Tongue (tissue), 2 donors: ENCODE measurements around the gene TRPV4. TPM values are rescaled to one million over a fixed set of nuclear protein-coding genes. Genes with fewer than 3 reads are reported as not detected.
A peak's percentile ranks its signal among the peaks of the same experiment; 100 is the strongest.
"Not testable (repeated sequence)": the region's sequence is repeated elsewhere in the genome, so short reads cannot be mapped to it uniquely, and the experiment has no call there.

ENCODE experiments used
- DNase-seq: peaks from one replicate; pipeline ENCODE4 v3.0.0-alpha.2; 2015
- total RNA-seq: library from RNA; depleted of rRNA; stranded (reverse); fragments of >200 nt; gene quantifications from one replicate; pipeline ENCODE4 v1.2.3, GENCODE V29; 2014

TRPV4 gene
- total RNA-seq, 1 donor from 2014 or later = 3.5 TPM

DNA sequence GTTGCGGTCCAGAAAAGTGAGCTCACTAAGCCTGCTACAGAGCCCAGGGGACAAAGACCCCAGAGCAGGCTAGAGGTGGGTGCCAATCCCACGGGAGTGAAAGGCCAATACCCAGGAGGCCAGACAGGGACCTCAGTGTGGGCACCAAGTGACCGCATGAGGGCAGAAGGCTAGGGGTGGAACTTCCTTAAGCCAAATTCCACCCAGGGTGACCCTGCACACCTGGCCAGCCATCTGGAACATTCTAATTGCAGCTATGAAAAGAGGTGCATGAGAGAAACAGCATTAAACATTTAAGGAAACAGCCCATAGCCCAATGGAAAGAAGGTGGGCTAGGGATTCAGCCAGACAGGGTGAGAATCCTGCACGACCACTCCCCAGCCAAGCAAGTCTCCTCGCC is 27.8 kb upstream of the TRPV4 start:
- no peak for DNase-seq

DNA sequence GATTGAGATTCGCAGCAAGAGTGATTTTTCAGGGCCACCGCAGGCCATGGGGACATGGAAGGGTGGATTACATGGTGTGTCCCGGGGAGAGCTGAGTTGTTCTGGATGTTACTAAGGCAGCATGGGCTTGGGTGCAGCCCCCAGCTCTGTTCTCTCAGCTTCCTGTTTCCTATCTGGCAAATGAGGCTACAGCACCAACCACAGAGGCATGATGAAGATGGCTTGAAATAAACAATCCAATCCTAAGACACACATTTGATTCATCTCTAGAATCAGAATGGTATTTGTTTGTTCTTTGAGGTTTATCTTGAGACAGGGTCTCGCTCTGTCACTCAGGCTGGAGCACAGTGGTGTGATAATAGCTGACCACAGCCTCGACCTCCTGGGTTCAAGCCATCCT is 25.6 kb upstream of the TRPV4 start:
- no peak for DNase-seq

DNA sequence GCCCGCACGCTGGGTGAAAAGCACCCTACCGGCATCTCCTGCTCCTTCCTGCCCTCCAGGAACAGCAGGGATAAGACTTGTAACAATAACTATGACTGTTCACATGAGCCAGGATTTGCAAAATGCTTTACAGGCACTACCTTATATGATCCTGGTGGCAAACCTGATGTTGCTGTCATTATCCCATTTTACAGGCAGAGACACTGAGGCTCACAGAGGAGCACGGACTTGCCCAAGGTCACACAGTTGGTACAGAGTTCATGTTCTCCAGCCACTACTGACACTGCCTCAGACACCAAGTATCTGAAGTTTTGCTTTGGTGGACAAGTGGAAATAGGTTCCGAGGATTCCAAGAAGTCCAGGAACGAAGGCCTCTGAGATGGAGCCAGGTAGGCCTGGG is 24.5 kb upstream of the TRPV4 start:
- DNase-seq = no peak

DNA sequence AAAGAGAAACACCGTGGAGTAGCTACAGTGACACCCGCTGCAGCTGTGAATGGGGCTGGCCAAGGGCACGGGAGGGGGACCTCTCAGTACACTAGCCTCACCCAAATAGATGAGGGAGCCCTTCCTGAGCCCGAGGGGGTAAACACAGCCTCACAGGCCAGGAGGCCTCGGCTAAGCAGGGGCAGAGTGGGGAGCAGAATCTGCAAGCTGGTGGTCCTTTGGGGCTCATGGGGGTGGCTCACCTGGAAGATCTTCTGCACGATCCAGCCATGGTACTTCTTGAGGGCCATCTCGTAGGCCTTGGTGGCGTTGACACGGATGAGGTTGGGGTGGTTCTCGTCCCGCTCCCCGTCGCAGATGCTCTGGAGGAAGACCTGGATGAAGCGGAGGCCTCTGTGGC is 22.2 kb upstream of the TRPV4 start:
- DNase-seq = no peak

DNA sequence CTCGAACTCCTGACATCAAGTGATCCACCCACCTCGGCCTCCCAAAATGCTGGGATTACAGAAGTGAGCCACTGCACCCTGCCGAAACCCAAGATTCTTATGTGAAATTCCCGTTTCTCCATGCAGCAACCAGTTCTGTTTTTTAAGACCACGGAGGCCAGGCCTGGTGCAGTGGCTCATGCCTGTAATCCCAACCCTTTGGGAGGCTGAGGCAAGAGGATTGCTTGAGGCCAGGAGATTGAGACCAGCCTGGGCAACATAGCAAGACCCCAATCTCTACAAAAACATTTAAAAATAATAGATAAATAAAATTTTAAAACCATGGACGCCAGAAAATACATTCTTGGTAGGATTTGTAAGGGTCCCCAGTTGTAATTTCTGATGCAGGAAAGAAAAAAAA is 17.3 kb upstream of the TRPV4 start:
- not testable (repeated sequence) for DNase-seq

DNA sequence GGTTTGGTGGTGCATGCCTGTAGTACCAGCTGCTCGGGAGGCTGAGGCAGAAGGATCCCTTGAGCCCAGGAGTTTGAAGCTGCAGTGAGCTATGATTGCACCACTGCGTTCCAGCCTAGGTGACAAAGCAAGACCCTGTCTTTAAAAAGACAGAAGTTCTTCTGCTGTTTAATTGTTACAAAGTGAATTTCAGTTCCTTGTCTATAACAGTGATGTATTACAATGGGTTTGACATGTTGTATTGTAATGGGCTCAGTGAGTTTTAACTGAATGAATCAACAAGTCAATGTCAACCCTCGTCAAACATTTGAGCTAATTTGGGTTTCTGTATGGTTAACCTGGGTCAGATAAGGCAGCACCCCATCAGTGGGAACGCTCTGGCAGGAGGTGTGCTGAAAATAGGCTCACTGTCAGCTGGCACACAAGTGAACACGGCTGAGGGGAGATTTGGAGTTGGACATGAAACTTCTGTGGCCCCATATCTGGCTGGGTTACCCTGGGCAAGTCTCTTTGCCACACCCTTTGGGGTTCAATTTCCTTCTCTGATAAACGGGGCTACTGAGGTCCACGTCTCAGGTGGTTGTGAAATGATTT is 14.0 kb upstream of the TRPV4 start:
- no peak for DNase-seq

DNA sequence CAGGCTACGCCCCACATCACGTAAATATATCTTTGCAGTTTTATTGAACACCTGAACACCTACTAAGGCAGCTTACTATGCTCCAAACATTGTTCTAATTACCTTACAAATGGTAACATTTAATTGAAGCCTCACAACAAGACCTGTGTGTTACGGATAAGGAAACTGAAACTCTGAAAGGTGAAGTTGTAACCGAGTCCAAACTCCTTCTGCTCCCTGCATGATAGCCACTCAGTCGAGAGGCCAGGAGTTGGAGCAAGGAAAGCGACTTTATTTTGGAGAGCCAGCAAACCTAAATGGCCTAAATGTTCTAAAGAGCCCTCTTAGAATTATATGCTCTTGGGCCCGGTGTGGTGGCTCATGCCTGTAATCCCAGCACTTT is 12.6 kb upstream of the TRPV4 start:
- DNase-seq = no peak

DNA sequence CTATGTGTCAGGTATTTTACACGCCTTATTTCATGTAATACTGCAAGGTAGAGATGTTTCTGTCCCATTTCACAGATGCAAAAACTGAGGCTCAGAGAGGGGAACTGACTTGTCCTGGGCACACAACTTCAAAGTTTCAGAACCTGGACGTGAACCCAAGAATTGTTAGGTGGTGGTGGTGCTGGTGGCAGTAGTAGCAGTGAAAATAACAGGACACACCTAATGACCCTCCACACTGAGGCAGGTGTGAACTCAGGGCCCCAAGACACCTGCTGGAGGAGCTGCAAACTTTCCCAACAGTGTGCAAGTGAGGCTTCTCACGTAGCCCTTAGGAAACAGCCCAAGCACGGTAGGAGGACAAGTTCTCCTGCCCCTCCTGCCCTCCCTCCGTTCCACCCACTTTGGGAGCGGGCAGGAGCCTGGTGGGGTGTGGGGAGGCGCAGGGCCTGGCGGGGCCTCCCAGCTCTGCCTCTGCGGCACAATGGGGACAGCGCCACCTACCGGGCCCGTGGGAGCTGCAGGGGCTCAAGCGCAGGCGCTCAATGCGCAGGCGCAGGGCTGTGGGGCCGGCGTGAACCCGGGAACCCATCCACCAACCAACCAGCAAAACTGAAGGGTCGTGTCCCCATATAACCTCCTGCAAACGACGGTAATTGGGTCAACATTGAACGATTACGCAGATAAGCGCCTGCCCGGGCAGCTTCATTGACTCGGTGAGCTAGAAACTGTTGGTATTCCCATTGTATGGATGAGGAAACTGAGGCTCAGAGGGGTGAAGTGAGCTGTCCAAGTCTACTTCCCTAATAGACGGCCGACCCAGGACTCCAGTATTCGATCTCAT is 12.0 kb upstream of the TRPV4 start:
- DNase-seq = peak; percentile 93

DNA sequence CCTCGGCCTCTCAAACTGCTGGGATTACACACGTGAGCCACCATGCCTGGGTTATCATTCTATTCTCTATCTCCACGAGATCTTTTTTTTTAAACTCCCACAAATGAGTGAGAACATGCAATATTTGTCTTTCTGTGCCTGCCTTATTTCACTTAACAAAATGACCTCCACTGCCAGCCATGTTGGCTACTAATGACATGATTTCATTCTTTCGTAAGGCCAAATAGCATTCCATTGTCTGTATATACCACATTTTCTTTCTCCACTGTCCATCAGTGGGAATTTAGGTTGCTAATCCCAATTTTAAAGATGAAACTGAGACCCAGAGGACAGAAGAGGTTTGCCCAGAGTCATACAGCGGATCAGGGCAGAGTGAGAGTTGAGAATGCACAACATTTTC is 10.9 kb upstream of the TRPV4 start:
- DNase-seq = no peak

DNA sequence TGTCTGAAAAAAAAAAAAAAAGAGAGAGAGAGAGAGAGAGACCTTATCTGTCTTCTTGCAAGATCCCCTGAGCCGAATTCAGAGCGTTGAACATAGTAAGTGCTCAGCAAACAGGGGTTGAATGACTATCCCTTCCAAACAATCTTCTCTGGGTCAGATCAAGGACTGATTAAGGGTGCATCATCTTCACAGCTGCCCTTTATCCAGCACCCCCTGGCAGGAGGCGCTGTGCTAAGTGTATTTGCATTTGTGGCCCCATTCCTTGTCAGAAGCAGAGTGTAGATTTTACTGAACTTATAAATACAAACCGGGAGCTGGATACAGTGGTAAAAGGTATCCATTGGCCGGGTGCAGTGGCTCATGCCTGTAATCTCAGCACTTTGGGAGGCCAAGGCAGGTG is 8.8 kb upstream of the TRPV4 start:
- DNase-seq = no peak

DNA sequence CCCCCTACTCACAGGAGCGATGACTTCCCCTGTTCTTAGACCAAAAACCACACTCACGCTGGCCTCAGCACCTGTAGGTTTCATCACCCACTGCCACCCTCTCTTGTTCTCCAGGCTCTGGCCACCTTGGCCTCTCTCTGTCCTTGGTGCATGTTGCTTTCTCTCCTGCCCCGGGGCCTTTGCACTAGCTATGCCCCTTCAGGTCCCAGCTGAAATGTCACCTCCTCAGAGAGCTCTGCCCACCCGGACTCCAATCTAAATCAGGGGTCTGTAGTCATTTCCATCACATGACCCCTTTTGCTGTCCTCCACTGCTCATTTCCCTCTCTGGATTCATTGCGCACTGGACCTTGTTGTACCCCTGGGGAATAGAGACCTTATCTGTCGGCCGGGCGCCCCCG is 8.2 kb upstream of the TRPV4 start:
- no peak for DNase-seq

DNA sequence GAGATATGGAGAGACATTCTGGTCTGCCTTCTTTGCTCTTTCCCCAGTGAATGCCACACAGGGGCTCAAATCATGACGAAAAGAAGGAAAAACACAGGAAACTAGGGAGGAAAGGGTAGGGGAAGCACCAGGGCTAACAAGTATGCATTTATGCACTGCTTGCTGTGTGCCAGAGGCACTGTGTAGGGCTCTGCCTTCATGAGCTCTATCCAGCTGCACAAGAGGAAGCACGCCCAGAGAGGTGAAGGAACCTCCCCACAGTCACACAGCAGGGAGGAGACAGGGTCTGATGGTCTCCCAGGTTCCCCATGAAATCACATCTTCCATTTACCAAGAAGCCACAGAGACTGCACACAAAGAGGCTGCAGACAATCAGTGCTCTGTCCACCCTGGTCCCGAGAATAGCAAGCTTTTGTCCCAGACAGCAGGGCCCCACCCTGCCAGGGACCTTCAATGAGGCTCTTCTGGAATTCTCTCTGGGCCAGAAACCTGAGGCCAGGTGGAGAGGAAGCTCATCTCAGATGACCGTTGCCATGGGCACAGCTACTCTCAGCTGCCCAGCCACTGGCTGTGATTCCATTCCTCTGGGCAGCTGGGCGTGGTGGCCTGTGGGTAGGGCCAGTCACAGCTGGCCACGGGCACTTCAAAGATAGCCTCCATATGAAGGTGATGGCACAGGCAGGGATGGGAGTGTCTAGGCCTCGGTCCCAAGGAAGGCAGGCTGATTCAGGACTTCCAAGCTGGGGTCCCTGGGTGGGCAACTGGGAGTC is 7.3 kb upstream of the TRPV4 start:
- DNase-seq = peak; percentile 35

DNA sequence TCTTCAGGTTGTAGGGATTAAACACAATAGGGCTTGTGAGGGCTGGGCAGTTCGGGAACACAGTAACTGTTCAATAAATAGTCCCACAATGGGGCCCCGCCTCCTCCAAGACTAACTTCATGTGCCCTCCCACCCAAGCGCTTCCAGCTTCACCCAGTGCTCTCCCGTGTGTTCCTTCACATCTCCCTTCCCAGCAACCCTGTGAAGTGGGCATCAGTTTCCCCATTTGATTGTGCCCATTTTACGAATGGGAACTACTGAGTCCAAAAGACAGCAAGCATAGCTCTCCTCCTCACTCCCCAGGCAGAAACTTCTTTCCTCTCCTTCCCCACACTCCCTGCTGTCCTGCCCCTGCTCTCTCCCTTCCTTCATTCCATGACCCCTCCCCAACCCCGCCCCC is 6.2 kb upstream of the TRPV4 start:
- DNase-seq = no peak

DNA sequence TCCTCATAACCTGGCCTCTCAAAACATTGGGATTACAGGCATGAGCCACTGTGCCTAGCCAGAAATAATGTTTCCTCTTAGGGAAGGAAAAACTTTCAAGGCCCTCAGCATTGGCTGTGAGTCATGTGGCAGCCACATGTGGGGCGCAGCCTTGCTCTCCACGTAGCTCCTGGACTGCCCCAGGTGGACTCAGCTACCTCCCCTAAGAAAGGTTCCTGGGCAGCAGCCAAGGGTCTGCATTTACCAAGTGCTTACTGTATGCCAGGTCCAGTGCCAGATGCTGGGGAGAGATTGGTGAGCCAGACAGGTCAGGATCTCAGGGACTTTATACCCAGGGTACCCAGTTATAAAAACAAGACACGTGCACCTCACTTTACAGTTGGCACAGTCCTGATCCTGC is 3.7 kb upstream of the TRPV4 start:
- no peak for DNase-seq

DNA sequence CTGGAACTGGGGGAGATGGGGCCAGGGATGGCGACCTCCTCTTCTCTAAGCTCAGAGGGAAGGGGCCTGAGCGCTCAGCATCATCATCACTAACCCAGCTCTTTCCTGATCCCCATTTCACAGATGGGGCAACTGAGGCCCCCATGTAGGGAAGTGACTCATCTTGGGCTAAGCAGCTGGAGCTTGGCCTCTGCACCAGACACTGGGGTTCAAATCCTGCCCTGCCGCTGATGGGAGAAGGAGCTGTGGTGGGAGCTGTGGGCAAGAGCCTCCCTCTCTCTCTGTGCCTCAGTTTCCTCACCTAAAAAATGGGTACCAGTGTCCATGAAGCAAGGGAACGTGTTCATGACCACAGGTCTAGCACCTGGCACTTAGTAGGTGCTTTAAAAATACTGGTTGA is 2.6 kb upstream of the TRPV4 start:
- DNase-seq = no peak

DNA sequence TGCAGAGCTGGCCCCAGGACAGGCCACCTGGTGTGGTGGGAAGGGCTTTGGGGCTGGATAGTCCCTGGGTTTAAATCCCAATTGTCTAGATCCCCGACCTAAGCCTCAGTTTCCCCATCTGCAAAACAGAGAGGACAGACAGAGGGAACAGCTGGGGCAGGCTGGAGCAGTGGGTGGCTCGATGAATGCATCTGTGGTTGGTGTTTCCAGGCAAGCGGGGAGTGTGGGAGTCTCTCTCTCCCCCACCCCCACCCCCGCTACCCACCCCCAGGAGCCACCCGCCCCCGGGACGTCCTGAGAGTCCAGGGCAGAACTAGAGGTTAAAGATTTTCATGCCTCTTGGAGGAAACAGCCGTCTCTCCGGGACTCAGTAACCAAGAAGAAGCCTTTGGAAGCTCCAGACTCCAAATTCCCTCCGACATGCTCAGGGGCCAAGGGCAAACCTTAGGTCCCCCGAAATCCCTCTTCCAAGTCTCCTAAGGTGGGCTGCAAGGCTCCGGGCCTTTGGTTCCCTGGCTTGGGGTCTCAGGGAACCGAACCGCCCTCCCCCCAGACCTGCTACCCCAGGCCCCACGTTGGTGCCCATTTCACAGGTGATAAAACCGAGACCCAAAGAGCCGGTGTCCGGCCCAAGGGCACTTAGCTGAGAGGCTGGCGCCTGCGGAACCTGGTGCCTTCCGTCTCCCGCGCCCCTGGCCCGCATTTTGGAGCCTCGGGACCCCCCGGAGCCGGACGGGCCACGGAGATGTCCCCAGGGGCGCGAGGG is 474 bp downstream of the TRPV4 start:
- no peak for DNase-seq

DNA sequence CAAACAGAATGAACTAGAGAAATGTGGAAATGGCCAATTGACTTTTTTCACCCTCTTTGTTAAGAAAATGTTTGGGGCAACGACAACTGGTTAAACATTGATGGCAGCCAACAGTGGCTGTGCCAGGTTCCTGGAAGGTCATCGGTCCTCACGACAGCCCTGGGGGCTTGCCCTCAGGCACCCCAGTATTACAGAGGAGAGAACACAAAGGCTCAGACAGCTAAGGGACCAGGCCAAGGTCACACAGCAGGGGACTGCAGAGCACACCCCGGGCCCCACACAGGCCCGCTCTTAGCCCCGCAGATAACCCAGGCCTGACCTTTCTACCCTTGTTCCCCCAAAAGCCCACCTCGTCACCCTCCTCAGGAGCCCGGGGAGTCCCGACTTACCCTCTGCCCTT is 1.3 kb downstream of the TRPV4 start:
- no peak for DNase-seq

DNA sequence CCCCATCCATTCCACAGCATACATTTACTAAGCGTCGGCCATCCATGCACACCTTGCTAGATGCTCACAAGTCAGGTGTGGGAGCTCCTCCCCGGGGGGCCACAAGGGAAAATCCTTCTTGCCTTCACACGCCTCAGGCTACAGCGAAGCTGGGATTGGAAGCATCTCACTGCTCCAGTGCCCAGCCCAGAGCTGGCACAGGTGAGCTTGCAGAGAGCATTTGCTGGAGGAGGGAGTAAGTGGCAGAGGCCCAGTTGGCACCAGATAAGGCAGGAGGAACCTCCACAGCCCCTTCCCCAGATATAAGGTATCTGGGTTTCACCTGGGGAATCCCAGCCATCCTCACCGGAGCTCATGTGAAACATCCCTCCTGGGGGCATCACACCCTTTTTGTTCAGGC is 1.8 kb downstream of the TRPV4 start:
- no peak for DNase-seq

DNA sequence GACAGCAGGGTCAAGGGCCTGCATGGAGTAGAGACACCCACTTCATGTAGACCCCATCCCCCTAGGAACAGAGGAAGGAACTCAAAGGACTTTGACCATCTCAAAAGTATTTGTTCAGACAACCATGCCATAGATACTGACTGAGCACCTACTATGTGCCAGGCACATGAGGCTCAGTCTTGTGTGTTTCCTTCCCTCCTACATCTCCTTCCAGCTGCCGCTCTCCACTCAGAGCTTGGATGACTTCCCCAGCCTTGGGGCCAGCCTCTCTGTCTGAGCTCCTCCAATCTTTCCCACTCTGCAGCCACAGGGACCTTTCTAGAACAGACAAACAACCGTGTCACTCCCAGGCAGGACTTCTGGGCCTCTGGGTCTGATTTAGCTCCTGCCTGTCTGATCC is 2.5 kb downstream of the TRPV4 start:
- DNase-seq = no peak

DNA sequence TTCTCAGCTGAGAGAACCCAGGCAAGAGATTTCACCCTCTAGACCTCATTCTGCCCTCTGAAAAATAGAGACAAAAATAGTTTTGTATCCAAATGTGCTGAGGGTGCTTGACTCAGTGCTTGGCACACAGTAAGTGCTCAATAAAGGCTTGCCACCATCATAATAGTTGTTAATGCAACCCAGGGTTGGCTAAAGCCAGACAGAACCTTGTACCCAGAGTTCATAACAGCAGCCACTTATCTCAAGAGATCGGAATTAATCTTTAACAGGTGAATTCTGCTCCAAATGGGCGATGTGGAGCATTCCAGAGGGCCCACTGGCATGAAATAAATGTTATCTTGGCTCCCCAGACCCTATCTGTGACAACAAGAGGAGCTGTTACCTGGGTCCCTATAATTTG is 2.9 kb downstream of the TRPV4 start:
- no peak for DNase-seq

DNA sequence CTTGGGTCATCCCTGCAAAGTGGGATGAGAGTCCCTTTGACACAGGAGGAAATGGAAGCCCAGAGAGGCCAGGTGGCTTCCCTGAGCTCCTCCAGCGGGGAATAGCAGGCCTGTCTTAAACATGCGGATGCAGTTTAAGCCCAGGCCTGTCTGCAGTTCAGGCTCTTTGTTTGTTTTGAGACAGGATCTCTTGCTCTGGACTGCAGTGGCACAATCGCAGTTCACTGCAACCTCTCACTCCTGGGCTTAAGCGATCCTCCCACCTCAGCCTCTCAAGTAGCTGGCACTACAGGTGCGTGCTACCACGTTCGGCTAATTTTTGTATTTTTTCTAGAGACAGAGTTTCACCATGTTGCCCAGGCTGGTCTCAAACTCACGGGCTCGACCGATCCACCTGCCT is 3.5 kb downstream of the TRPV4 start:
- DNase-seq = no peak

DNA sequence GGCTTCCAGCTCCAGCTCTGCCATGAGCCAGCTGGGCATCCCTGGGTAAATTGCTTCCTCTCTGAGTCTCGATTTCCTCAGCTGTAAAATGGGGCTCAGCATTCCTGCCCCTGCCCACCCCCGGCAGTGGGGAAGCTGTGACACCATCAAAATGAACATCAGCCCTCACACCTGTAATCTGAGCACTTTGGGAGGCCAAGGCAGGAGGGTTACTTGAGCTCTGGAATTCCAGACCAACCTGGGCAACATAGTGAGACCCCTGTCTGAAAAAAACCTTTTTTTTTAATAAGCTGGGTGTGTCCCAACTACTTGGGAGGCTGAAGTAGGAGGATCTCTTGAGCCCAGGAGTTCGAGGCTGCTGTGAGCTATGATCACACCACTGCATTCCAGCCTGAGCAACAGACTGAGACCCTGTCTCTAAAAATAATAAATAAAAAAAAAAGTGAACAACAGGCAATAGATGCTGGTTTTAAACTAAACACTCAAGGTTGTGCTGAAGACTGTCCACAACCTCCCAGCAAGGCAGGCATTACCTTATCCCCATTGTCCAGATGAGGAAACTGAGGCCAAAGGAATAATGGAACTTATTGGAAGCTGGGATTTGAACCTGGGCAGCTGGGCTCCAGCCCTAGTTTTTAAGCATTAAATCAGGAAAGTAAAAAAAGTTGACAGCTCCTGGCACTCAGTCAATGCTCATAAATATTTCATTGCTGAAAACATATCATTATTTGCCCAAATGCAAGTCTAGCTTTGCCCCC is 4.3 kb downstream of the TRPV4 start:
- DNase-seq = no peak
